Measurements from ENCODE around the gene SLC38A10. TPM values are rescaled to one million over a fixed set of nuclear protein-coding genes. Genes with fewer than 3 reads are reported as not detected.
A peak's percentile ranks its signal among the peaks of the same experiment; 100 is the strongest.

SLC38A10 gene
- polyA plus RNA-seq, 1 donor (not counting 4 experiments of a cell fraction or from before 2014, with no cell fraction given): 16.8 TPM

GRCh38 chr17:81271226-81271625 is 23.9 kb downstream of the SLC38A10 start:
- Histone ChIP-seq H3K4me2 (ENCODE audit: control insufficient read depth, extremely low read depth, insufficient read depth, low read depth, low read length) (peak overlapping the region; percentile 9), H3K9ac (ENCODE audit: control insufficient read depth, extremely low read depth, insufficient read depth, low read length) (peak overlapping the region; percentile 39), H3K9me3 (ENCODE audit: control insufficient read depth, low read depth, low read length) (no peaks in the 10 kb centered on the region), H2AFZ (ENCODE audit: control insufficient read depth, low read length) (no peak overlapping the region), H3K79me2 (ENCODE audit: control insufficient read depth, insufficient read depth, low read length) (no peaks in the 10 kb centered on the region), H3K27me3 (ENCODE audit: control insufficient read depth, extremely low read depth, insufficient read depth, low read length) (no peaks in the 10 kb centered on the region), H3K9me1 (ENCODE audit: control insufficient read depth, extremely low read depth, insufficient read depth, low read length) (peaks cover 2% of the 10 kb centered on the region), H4K20me1 (ENCODE audit: control insufficient read depth, extremely low read depth, insufficient read depth, low read length) (peaks cover 4% of the 10 kb centered on the region), H3K27ac (ENCODE audit: control insufficient read depth, insufficient read depth, low read length) (peak overlapping the region; percentile 31), H3K4me3 (ENCODE audit: control insufficient read depth in 2 of 3, extremely low read depth in 1 of 3, insufficient read depth in 2 of 3, low read depth in 1 of 3, low read length in 3 of 3) (peak overlapping the region in 1 of 3 experiments; percentile 0), H3K4me1 (ENCODE audit: control insufficient read depth, extremely low read depth, insufficient read depth, low read length) (peaks cover 11% of the 10 kb centered on the region), H3K36me3 (ENCODE audit: control insufficient read depth in 2 of 2, extremely low read depth in 1 of 2, insufficient read depth in 2 of 2, low read length in 2 of 2) (peaks cover 20 to 28% of the 10 kb centered on the region in 2 experiments)
- FAIRE-seq: peak; percentile 83
- TF ChIP-seq CTCF (optimal IDR thresholded peaks at IDR 0.05 in 1 of 3, IDR thresholded peaks at IDR 0.05 in 1 of 3, conservative IDR thresholded peaks at IDR 0.05 in 1 of 3; ENCODE audit: extremely low read depth in 1 of 3, insufficient read depth in 2 of 3, low read length in 3 of 3) (no peak), EZH2 (IDR thresholded peaks at IDR 0.05; ENCODE audit: low read length) (no peak)
- DNase-seq (ENCODE audit: low read depth, low spot score): peak; percentile 35
- dilution Hi-C loops (cut with MboI; ENCODE audit: extremely low pct_ligation_motif_present, low sequenced_read_pairs): no loop called here

GRCh38 chr17:81270279-81270678 is 24.8 kb downstream of the SLC38A10 start:
- dilution Hi-C loops (cut with MboI; ENCODE audit: extremely low pct_ligation_motif_present, low sequenced_read_pairs): no loop called here
- Histone ChIP-seq H3K27ac (ENCODE audit: control insufficient read depth, insufficient read depth, low read length) (no peak overlapping the region), H4K20me1 (ENCODE audit: control insufficient read depth, extremely low read depth, insufficient read depth, low read length) (peaks cover 4% of the 10 kb centered on the region), H3K9me1 (ENCODE audit: control insufficient read depth, extremely low read depth, insufficient read depth, low read length) (peaks cover 2% of the 10 kb centered on the region), H3K4me2 (ENCODE audit: control insufficient read depth, extremely low read depth, insufficient read depth, low read depth, low read length) (no peak overlapping the region), H3K36me3 (ENCODE audit: control insufficient read depth in 2 of 2, extremely low read depth in 1 of 2, insufficient read depth in 2 of 2, low read length in 2 of 2) (peaks cover 21 to 25% of the 10 kb centered on the region in 2 experiments), H3K27me3 (ENCODE audit: control insufficient read depth, extremely low read depth, insufficient read depth, low read length) (no peaks in the 10 kb centered on the region), H3K4me1 (ENCODE audit: control insufficient read depth, extremely low read depth, insufficient read depth, low read length) (peaks cover 11% of the 10 kb centered on the region), H2AFZ (ENCODE audit: control insufficient read depth, low read length) (no peak overlapping the region), H3K9me3 (ENCODE audit: control insufficient read depth, low read depth, low read length) (no peaks in the 10 kb centered on the region), H3K4me3 (ENCODE audit: control insufficient read depth in 2 of 3, extremely low read depth in 1 of 3, insufficient read depth in 2 of 3, low read depth in 1 of 3, low read length in 3 of 3) (no peak overlapping the region), H3K79me2 (ENCODE audit: control insufficient read depth, insufficient read depth, low read length) (no peaks in the 10 kb centered on the region), H3K9ac (ENCODE audit: control insufficient read depth, extremely low read depth, insufficient read depth, low read length) (no peak overlapping the region)
- no peak for FAIRE-seq
- no peak for TF ChIP-seq CTCF (optimal IDR thresholded peaks at IDR 0.05 in 1 of 3, IDR thresholded peaks at IDR 0.05 in 1 of 3, conservative IDR thresholded peaks at IDR 0.05 in 1 of 3; ENCODE audit: extremely low read depth in 1 of 3, insufficient read depth in 2 of 3, low read length in 3 of 3)
- TF ChIP-seq EZH2 (IDR thresholded peaks at IDR 0.05; ENCODE audit: low read length): no peak
- DNase-seq (ENCODE audit: low read depth, low spot score): no peak
